BJ (cell line): ENCODE results near the gene MTHFD2L. TPM values are rescaled to one million over a fixed set of nuclear protein-coding genes. Genes with fewer than 3 reads are reported as not detected.

Source experiments
- CTCF ChIA-PET: fragments of 350-600 bp; formaldehyde crosslinking; extraction: SDS; loops from one replicate; lab custom pipeline; 2021; ENCODE audit warnings: antibody characterized with exemption, inconsistent platforms; lab: Yijun Ruan, JAX
- POLR2A ChIA-PET: fragments of 300-600 bp; sonication (Branson Sonifier 250); formaldehyde crosslinking; extraction: SDS; loops from one replicate; lab custom pipeline; 2021; ENCODE audit warnings: antibody characterized with exemption; lab: Charles Lee
- DNase-seq: peaks from one replicate; pipeline ENCODE4 v3.0.0-alpha.2; 2011; ENCODE audit warnings: low read depth
- H3K27me3 ChIP-seq: 2 replicates; pipeline ENCODE4 v1.6.0; 2011; ENCODE audit warnings: low read length; ENCODE audit not compliant: control insufficient read depth, insufficient read depth
- H3K36me3 ChIP-seq: 2 replicates; pipeline ENCODE4 v1.5.1; 2011; ENCODE audit warnings: low read length; ENCODE audit not compliant: control insufficient read depth, insufficient read depth
- H3K4me3 ChIP-seq: 2 replicates; pipeline ENCODE4 v1.5.1; 2011; ENCODE audit warnings: low read depth, mild to moderate bottlenecking, control low read depth, low read length
- polyA plus RNA-seq: library from polyadenylated mRNA; depleted of rRNA; stranded (reverse); fragments of >200 nt; gene quantifications from 2 replicates; pipeline ENCODE4 v1.2.3, GENCODE V29; 2011
- TF ChIP-seq, protein P1 (sequence below): IDR thresholded peaks from 2 replicates; pipeline ENCODE4 v1.5.1; 2011; ENCODE audit warnings: low read depth, mild to moderate bottlenecking, control low read depth, inconsistent platforms, low read length, moderate library complexity; ENCODE audit not compliant: insufficient read depth

The MTHFD2L gene
- polyA plus RNA-seq, 1 experiment: 1.7 TPM

DNA sequence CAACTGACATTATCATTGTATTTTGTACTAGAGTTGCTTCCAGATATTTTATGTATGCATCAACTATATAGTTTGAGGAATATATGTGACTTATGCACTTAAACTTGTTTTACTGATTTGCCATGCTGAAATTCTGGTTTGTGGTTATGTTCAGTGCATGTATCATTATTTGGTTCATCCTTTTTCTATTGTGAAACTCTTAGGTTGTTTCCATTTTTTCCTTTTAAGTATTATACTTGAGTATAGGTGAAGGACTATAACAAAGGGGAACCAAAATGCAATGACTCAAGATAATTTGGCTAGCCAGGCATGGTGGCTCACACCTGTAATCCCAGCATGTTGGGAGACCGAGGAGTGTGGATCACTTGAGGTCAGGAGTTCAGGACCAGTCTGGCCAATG is 129.2 kb downstream of the MTHFD2L start:
- no peaks in the 10 kb centered on the region for H3K36me3 ChIP-seq
- no peak overlapping the region for H3K4me3 ChIP-seq
- ChIA-PET POLR2A (no interaction called here), CTCF (interaction anchor here (0.7 kb wide), 1 partner anchor 59 kb away, joined by 3 read pairs; no protein-coding TSS in a partner anchor)
- no peaks in the 10 kb centered on the region for H3K27me3 ChIP-seq
- TF ChIP-seq, protein P1, sequence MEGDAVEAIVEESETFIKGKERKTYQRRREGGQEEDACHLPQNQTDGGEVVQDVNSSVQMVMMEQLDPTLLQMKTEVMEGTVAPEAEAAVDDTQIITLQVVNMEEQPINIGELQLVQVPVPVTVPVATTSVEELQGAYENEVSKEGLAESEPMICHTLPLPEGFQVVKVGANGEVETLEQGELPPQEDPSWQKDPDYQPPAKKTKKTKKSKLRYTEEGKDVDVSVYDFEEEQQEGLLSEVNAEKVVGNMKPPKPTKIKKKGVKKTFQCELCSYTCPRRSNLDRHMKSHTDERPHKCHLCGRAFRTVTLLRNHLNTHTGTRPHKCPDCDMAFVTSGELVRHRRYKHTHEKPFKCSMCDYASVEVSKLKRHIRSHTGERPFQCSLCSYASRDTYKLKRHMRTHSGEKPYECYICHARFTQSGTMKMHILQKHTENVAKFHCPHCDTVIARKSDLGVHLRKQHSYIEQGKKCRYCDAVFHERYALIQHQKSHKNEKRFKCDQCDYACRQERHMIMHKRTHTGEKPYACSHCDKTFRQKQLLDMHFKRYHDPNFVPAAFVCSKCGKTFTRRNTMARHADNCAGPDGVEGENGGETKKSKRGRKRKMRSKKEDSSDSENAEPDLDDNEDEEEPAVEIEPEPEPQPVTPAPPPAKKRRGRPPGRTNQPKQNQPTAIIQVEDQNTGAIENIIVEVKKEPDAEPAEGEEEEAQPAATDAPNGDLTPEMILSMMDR: no peak
- no peak for DNase-seq

DNA sequence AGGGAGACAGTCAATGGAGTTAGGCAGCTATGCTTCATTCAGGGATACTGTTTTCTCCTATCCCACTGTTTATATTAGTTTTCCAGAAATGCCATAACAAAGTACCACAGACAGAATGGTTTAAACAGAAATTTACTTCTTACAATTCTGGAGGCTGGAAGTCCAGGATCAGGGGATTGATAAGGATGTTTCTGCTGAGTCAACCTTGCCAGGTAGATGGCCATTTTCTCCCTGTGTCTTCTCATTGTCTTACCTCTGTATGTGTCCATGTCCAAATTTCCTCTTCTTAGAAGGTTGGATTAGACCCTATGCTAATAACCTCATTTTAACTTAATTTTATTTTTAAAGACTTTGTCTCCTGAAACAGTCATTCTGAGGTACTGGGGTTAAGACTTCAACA is 129.9 kb downstream of the MTHFD2L start:
- no peaks in the 10 kb centered on the region for H3K27me3 ChIP-seq
- ChIA-PET CTCF (interaction anchor here (0.9 kb wide), 1 partner anchor 59 kb away, joined by 4 read pairs; no protein-coding TSS in a partner anchor), POLR2A (no interaction called here)
- TF ChIP-seq, protein P1: no peak
- no peak overlapping the region for H3K4me3 ChIP-seq
- no peaks in the 10 kb centered on the region for H3K36me3 ChIP-seq
- DNase-seq: no peak

DNA sequence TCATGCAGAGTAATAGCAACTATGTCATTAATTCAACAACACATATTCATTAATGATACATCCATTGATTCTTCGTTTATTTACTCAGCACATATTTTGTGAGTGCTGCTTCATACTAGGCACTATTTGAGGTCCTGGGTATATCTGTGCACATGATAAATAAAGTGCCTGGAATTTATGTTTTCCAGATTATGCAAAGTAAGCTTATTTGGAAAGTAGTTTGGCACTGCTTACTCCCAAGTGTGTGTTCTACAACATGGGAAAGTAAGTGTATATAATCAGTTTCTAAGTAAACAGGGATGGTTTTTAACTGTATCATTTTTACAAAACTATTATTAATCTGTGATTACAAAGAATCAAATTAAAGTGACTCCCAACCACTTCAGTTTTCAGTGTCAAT is 133.6 kb downstream of the MTHFD2L start:
- Histone ChIP-seq H3K27me3 (no peaks in the 10 kb centered on the region), H3K36me3 (no peaks in the 10 kb centered on the region), H3K4me3 (no peak overlapping the region)
- TF ChIP-seq, protein P1: no peak
- POLR2A ChIA-PET: no interaction called here
- CTCF ChIA-PET: no interaction called here
- no peak for DNase-seq

DNA sequence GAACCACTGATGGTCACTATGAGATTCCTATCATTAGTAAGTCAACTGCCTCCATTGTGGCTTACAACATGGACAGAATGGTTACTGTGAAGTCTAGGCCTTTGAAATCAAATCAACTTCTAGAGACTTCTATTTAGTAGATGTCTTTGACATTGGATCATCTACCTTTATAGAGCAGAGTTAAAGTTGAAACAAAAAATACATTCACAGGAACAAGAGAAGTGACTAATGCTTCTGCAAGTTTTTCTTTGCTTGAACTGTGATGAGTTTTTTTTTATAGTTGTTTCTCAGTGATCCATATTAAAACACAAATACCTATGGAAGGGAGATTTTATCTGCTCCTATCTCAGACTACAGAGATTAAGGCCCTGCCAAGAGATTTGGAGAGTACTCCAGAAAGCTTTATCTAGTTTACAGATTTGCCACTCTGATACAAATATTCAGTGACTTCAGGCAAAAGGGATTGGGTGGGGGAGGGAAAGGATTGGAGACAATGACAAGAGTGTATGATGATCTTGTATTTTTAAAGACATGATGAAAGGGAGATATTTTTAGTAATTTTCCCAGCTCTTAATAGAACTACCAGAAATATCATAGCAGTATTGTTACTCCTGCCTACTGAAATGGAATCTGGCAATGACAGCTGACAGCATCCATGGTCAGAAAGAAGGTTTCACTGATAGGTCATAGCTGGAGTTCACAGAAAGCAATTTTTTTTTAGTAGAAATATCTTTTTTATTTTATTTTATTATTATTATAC is 134.4 kb downstream of the MTHFD2L start:
- DNase-seq: no peak
- Histone ChIP-seq H3K4me3 (no peak overlapping the region), H3K27me3 (no peaks in the 10 kb centered on the region), H3K36me3 (no peaks in the 10 kb centered on the region)
- CTCF ChIA-PET: no interaction called here
- TF ChIP-seq, protein P1: no peak
- POLR2A ChIA-PET: no interaction called here

DNA sequence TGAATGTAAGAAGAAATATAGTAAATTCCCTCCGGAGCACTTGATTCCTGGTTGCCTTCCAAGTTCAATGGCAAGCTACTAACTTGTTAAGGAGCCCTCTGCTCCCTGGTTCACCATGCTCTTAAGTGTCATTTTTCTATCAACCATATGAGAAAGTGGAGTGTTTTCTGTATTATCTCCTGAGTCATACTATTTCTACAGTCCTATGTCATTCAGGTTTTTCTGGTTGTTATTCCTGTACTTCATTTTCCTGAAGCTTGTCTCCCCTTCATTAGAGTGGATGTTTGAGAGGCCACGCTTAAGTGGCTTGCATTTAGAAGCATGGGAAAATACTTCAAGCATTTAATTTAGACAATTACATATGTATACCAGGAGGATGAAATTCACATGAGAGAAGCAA is 135.6 kb downstream of the MTHFD2L start:
- TF ChIP-seq, protein P1: no peak
- H3K4me3 ChIP-seq: no peak overlapping the region
- ChIA-PET CTCF (no interaction called here), POLR2A (no interaction called here)
- H3K36me3 ChIP-seq: no peaks in the 10 kb centered on the region
- no peak for DNase-seq
- H3K27me3 ChIP-seq: no peaks in the 10 kb centered on the region
